HG03280 (cell line): ENCODE measurements around the gene MFSD2A.
"Not testable (repeated sequence)": the region's sequence is repeated elsewhere in the genome, so short reads cannot be mapped to it uniquely, and the experiment has no call there.

ENCODE experiments used
- ATAC-seq: cut with Tn5 transposase; IDR thresholded peaks from one replicate; pipeline ENCODE4 v1.9.1; 2021; ENCODE audit warnings: mild to moderate bottlenecking, moderate library complexity; ENCODE audit not compliant: unreplicated experiment

Gene MFSD2A

DNA sequence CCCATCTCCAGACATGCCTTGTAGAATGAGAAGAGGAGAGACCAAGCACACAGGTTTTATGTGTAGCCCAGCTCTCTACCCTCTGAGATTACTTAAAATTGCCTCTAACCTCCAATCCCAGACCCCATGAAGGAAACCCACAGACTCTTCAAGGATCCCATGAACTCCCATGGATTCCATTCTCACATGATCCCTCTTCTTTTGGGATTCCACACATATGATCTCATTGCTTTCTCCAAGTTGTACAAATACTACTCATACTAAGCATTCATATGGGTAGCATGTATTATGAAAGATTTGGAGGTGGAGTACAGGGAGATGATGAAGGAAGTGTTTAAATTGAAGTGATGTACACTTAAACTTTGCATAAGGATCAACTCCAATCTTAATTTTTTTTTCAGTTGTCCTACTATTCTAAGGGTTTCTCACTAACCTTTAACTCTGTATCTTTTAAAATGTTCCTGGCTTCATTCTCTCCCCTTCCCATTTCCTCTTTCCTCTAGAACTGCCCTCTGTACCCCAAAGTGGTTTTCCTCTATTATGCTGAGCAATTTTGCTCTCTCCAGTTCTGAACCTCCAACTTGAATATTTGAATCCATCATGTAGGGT is 41.6 kb downstream of the MFSD2A start:
- no peak for ATAC-seq

DNA sequence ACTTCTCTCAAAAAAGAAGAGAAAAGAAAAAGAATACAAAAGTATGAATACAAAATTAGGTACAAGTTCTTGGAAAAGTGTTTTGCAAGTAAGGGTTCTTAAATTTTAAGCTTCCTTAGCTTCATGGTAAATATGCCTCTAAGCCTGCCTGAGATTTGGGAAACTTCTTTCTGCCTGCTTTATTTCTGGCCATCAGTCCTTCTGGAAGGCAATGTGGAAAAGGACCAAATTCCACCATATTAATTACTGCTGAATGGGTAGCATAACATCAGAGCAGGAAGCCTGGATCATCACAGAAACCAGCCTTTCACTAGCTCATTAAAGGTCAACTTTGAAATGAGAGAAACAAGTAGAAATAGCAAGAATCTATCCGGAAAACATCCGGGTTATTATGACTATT is 46.5 kb downstream of the MFSD2A start:
- ATAC-seq, result no peak

DNA sequence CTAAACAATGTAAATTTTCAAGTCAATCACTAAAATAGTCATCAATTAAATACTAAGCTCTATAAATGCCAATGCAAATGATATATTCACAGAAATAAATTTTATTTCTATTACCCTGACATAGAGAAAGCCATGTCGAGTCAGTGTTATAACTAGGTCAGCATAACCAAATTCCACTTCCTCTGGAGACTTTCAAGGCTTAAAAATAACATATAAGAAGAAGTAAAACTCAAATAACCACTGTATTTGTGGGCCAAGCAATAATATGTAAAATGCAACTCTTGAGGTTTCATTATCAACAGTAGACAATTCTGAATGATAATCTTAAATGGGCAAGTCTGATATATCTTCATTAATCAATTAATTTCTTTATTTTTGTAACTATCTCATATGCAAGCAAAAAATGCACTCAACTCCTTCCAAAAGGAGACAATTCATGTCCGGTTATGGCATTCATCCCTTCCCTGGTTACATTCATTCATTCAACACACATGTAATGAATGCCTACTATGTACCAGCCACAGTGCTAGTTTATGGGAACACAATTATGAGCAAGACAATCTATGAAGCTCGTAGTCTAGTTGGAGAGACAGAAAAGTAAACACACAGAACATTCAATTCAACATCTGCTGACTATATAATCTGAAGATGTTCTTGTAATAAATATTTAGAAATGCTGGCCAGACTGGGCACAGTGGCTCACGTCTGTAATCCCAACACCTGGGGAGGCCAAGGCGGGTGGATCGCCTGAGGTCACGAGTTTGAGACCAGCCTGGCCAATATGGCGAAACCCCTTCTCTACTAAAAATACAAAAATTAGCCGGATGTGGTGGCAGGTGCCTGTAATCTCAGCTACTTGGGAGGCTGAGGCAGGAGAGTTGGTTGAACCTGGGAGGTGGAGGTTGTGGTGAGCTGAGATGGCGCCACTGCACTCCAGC is 48.5 kb downstream of the MFSD2A start:
- peak; percentile 74 for ATAC-seq

DNA sequence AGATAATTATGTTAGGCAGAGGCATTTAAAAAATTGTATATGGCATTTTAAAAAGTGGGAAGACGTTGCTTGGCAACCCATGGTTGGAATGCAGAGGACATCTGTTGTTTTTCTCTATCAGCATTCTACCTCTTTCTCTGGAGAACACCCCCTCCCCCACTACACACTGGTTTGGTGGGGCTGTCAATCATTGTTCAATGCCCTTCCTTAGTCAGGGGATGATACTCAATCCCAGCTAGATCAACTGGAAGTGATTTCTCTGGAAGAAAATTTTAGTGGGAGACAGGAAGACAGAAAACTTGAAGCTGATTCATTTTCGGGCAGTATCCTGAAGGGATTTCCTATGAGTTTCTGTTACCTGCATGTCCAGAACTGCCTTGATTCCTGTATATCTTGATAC is 49.9 kb downstream of the MFSD2A start:
- ATAC-seq, result no peak

DNA sequence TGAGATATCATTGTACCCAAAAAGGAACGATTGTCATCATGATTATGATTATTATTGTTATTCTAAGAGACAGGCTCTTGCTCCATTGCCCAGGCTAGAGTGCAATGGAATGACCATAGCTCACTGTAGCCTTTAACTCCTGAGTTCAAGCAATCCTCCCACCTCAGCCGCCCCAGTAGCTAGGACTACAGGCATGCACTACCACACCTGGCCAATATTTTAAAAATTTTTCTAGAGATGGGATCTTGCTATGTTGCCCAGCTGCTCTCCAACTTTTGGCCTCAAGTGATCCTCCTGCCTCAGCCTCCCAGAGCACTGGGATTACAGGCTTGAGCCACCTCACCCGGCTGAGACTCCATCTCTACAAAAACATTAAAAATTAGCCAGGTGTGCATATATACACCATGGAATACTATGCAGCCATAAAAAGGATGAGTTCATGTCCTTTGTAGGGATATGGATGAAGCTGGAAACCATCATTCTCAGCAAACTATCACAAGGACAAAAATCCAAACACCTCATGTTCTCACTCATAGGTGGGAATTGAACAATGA is 52.6 kb downstream of the MFSD2A start:
- ATAC-seq, result not testable (repeated sequence)

DNA sequence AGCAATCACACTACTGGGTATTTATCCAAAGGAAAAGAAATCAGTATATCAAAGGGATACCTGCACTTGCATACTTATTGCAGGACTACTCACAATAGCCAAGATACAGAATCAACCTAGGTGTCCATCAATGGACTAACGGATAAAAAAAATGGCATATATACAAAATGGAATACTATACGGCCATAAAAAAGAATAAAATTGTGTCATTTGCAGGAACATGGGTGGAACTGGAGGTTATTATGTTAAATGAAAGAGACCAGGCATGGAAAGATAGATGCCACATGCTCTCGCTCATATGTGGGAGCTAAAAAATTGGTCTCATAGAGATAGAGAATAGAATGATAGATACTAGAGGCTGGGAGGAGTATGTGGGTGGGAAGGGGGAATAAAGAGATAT is 56.3 kb downstream of the MFSD2A start:
- no peak for ATAC-seq

DNA sequence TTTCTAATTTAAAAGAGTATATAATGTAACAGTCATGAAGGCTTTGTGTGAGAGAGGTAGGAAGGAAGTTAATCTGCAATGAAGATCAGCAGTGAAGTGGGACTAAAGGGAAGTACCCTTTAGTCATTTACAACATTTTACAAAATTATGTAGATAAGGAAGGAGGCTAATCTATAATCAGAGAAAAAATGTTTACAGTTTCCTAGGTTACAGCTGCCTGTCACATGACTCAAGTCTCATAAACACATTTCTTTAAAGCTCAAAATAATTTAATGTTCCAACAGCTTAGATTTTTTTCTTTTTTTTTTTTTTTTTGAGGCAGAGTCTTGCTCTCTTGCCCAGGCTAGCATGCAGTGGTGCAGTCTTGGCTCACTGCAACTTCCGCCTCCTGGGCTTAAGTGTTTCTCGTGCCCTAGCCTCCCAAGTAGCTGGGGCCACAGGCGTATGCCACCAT is 59.3 kb downstream of the MFSD2A start:
- ATAC-seq, result no peak

DNA sequence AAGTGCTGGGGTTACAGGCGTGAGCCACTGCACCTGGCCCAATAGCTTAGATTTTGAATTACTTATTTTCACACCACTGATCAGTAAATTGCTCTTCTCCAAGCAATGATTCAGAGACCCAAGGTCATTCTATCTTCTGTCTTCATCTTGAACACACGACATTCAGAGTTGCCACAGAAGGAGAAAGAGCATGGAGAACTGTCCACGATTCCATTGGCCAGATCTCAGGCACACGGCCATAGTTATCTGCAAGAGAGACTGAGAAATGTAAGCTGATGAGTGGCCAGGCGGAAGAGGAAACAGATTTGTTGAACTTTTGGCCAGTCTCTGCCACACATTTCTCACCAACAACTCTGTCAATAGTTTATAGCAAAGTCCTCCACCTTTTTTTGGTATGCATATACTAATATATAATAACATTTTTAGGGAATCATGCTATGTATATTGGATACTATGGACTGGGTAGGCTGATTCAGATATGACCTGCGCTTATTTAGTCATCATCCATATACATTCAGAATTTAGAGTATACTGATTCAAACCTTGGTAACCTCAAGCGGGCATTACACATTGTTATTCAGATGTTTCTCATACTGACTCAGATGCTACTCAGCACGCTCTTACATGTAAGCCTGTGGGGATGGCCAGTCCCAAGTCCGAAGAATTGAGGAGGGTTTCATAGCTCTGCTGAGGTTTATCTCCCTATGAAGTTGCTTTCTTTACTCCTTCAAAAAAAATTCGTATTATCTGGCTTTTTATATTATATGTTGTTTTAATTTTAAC is 60.1 kb downstream of the MFSD2A start:
- no peak for ATAC-seq

DNA sequence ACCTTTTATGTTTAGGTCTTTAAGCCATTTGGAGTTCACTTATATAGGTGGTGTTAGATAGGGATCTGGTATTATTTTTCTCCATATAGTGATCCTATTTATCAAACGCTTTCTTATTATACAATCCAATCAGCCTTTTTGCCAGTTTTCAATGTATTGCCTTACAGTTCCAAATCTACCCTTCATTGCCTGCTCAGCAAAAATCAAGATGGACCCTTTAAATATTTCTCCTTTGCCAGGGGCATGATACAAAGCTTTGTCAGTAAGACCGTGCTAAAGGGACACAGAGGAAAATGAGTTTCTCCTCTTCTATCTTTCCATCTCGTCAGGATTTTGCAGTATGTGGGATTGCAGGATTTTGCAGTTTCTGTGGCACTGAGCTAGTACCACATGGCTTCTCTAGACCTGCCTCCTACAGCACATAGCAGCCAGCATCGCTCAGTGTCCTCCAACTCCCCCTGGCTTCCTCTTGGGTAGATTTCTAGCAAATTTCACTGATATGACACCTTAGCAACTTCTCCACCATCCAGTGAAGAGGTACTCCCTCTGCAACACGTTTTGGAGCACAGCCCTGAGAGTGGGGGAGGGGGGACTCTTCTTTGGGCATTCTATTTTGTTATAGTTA is 63.1 kb downstream of the MFSD2A start:
- ATAC-seq, result no peak
